Spleen (tissue), 11 donors: Measurements from ENCODE around the gene SKAP2. TPM values are rescaled to one million over a fixed set of nuclear protein-coding genes. Genes with fewer than 3 reads are reported as not detected.

Experiments used
- DNase-seq: peaks from one replicate; pipeline ENCODE4 v3.0.0-alpha.2; 2020
- H3K27ac ChIP-seq, 8 donors: fragments of 200-600 bp; sonication (generic) in 7 of 8; 1 replicate in 4 of 8; 2 replicates in 4 of 8; pipeline versions ENCODE4 v1.5.0 to v1.8.0; 2016 to 2021; ENCODE audit warnings: inconsistent platforms in 4 of 8, mild to moderate bottlenecking in 4 of 8, moderate library complexity in 1 of 8
- H3K27me3 ChIP-seq, 7 donors: fragments of 200-600 bp; sonication (generic) in 6 of 7; replicated peaks in 1 of 7; 1 replicate in 4 of 7; 2 replicates in 3 of 7; pipeline versions ENCODE4 v1.5.0 to v1.8.0; 2016 to 2021; ENCODE audit warnings: inconsistent platforms in 3 of 7, mild to moderate bottlenecking in 1 of 7
- H3K36me3 ChIP-seq, 6 donors: fragments of 200-600 bp; sonication (generic) in 5 of 6; 1 replicate in 4 of 6; 2 replicates in 2 of 6; pipeline versions ENCODE4 v1.5.0 to v1.8.0; 2016 to 2021; ENCODE audit warnings: inconsistent platforms in 2 of 6
- H3K4me1 ChIP-seq, 6 donors: fragments of 200-600 bp; sonication (generic) in 5 of 6; 1 replicate in 3 of 6; 2 replicates in 3 of 6; pipeline versions ENCODE4 v1.5.0 to v1.8.0; 2016 to 2021; ENCODE audit warnings: inconsistent platforms in 3 of 6
- H3K4me3 ChIP-seq, 8 donors: fragments of 200-600 bp; sonication (generic) in 7 of 8; 1 replicate in 4 of 8; 2 replicates in 4 of 8; pipeline versions ENCODE4 v1.5.0 to v1.8.0; 2016 to 2021; ENCODE audit warnings: inconsistent platforms in 4 of 8, mild to moderate bottlenecking in 4 of 8, moderate library complexity in 2 of 8
- H3K9me3 ChIP-seq, 8 donors: fragments of 200-600 bp; sonication (generic) in 7 of 8; 1 replicate in 4 of 8; 2 replicates in 4 of 8; pipeline versions ENCODE4 v1.5.0 to v1.8.0; 2016 to 2021; ENCODE audit warnings: inconsistent platforms in 4 of 8
- POLR2A ChIP-seq, 3 donors: fragments of 450-650 bp; IDR thresholded peaks; one replicate each; pipeline ENCODE4 v1.5.1; 2017; ENCODE audit warnings: antibody characterized with exemption in 3 of 3, mild to moderate bottlenecking in 1 of 3
- POLR2AphosphoS5 ChIP-seq, 3 donors: sonication (generic); formaldehyde crosslinking; IDR thresholded peaks; one replicate each; pipeline ENCODE4 v1.5.1; 2017; ENCODE audit warnings: antibody characterized with exemption in 3 of 3
- WGBS, 5 donors: extraction: QIAGEN DNeasy Blood & Tissue Kit in 3 of 5; methylation state at CpG; one replicate each; pipeline versions ENCODE4 v1.1.5 to v1.1.7; 2013 to 2018; 5-methylcytosine and 5-hydroxymethylcytosine counted together
- intact Hi-C: fragments of 100-400 bp; cut with DNase I; formaldehyde crosslinking; loops from one replicate; pipeline ENCODE4 v1.15.0; 2023; ENCODE audit warnings: low total_unique reads
- polyA plus RNA-seq, 3 donors: library from polyadenylated mRNA; stranded (reverse); fragments of 200-250 nt; gene quantifications; one replicate each; pipeline ENCODE4 v1.2.1, GENCODE V29; 2013
- total RNA-seq, 7 donors: library from RNA; depleted of rRNA in 3 of 7; stranded (reverse); fragments of >200 nt in 3 of 7; fragmentation: NEBNext Ultra II Directional in 4 of 7; extraction: Animal tissue kit (Norgen Biotek cat#: 25700) in 4 of 7; gene quantifications; one replicate each; pipeline versions ENCODE4 v1.1.0 to v1.2.1, GENCODE V29; 2016 to 2021
- TF ChIP-seq, protein P1 (sequence below), 11 experiments: fragments of 200-600 bp in 7 of 11; fragments of 450-650 bp in 4 of 11; sonication (generic) in 4 of 11; IDR thresholded peaks in 8 of 11; conservative IDR thresholded peaks in 3 of 11; 1 replicate in 7 of 11; 2 replicates in 4 of 11; pipeline versions ENCODE4 v1.4.0 to v1.8.0; 2016 to 2021; ENCODE audit warnings: antibody characterized with exemption in 11 of 11, inconsistent platforms in 4 of 11, mild to moderate bottlenecking in 1 of 11
- donor health status: healthy with polysubstance abuse.
- donor health status: DM: no; HTN: no; CAD: no; lungs with moderate emphysema.
- donor health status: DM: no; HTN: no; CAD: no.
- donor health status: Bipolar disorder and iron deficiency.
- donor health status: healthy.
- donor health status: DM: no; HTN: no; CAD: no.
- donor health status: DM: yes; HTN: yes; CAD: no.

SKAP2 gene
- total and polyA plus RNA-seq, 10 donors = 14.8 to 87.2 (median 61.7) TPM

DNA sequence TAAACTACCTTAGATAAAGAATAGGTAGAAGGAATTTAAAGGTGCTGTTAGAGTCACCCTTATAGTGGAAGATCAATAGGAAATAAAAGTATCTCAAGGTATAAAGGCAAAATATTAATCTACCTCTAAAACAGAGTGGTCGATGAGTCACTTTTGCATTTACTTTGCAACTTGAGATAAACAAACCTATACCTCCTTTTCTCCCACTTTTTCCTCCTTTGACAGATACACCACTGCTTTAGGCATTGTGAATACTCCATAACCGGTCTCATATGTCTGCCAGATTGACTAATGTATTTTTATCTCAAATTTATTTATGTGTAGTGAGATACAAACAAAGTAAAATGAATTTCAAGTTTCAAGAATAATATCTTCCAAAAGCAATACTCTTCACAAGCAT lies 193.5 kb downstream of the SKAP2 start:
- no peak overlapping the region for H3K27ac ChIP-seq
- H3K4me3 ChIP-seq = no peak overlapping the region
- intact Hi-C loops = loop anchor here (10.0 kb wide), 1 partner anchor 576 kb away; no protein-coding TSS in a partner anchor
- peaks cover 0 to 16% (median 0%) of the 10 kb centered on the region in 6 donors for H3K36me3 ChIP-seq
- 64 to 91% (median 76%) methylated on average over 2 of the region's 2 CpGs for WGBS, 5 donors
- TF ChIP-seq, protein P1, sequence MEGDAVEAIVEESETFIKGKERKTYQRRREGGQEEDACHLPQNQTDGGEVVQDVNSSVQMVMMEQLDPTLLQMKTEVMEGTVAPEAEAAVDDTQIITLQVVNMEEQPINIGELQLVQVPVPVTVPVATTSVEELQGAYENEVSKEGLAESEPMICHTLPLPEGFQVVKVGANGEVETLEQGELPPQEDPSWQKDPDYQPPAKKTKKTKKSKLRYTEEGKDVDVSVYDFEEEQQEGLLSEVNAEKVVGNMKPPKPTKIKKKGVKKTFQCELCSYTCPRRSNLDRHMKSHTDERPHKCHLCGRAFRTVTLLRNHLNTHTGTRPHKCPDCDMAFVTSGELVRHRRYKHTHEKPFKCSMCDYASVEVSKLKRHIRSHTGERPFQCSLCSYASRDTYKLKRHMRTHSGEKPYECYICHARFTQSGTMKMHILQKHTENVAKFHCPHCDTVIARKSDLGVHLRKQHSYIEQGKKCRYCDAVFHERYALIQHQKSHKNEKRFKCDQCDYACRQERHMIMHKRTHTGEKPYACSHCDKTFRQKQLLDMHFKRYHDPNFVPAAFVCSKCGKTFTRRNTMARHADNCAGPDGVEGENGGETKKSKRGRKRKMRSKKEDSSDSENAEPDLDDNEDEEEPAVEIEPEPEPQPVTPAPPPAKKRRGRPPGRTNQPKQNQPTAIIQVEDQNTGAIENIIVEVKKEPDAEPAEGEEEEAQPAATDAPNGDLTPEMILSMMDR (IDR thresholded peaks at IDR 0.05 in 8 of 11, conservative IDR thresholded peaks at IDR 0.05 in 3 of 11) = no peak
- TF ChIP-seq POLR2A (IDR thresholded peaks at IDR 0.05) (no peak), POLR2AphosphoS5 (IDR thresholded peaks at IDR 0.05) (no peak)
- no peaks in the 10 kb centered on the region for H3K27me3 ChIP-seq
- no peaks in the 10 kb centered on the region for H3K9me3 ChIP-seq
- H3K4me1 ChIP-seq = peaks cover 0 to 42% (median 0%) of the 10 kb centered on the region in 6 donors
- no peak for DNase-seq

DNA sequence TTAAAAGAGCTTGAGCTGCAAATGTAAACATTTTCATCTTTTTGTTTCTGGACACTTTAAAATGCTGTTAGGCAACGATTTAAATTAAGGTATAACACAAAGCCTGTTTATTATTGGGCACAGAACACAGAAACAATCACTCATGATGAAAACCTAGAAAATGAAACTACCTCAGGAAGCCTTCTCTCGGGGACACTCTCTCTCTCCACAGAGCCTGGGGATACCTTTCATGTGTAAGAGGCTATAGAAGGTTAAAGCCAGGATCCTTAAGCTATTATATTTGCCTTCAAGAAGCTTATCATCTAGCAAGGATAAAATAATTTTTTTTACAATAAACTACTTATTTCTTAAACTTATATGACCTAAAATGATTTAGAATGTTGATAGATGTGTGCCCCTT lies 194.1 kb downstream of the SKAP2 start:
- Histone ChIP-seq H3K36me3 (peaks cover 0 to 12% (median 0%) of the 10 kb centered on the region in 6 donors), H3K4me1 (peaks cover 0 to 42% (median 5%) of the 10 kb centered on the region in 6 donors), H3K27me3 (no peaks in the 10 kb centered on the region), H3K4me3 (no peak overlapping the region), H3K27ac (no peak overlapping the region), H3K9me3 (no peaks in the 10 kb centered on the region)
- TF ChIP-seq, protein P1 (IDR thresholded peaks at IDR 0.05 in 8 of 11, conservative IDR thresholded peaks at IDR 0.05 in 3 of 11) = no peak
- TF ChIP-seq POLR2AphosphoS5 (IDR thresholded peaks at IDR 0.05) (no peak), POLR2A (IDR thresholded peaks at IDR 0.05) (no peak)
- DNase-seq = no peak
- 17 to 33% (median 27%) methylated on average over 2 of the region's 2 CpGs for WGBS, 5 donors
- intact Hi-C loops = loop anchor here (10.0 kb wide), 1 partner anchor 575 kb away; no protein-coding TSS in a partner anchor

DNA sequence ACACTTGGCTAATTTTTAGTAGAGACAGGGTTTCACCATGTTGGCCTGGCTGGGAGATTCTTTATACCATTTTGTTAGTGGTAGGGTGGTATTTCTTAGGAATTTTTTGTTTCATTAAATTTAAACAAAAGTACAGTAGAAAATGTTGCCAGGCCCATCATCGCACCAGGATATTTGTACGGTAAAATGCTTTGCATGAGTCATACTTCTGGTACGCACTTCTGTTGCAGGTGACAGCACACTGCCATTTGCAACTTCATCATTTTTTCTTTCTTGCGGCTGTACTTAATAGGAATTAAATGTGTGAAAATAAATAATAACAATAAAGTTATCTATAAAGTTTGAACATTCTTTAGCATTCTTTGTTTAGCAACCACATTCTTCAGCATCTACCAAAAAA lies 195.6 kb downstream of the SKAP2 start:
- TF ChIP-seq POLR2A (IDR thresholded peaks at IDR 0.05) (no peak), POLR2AphosphoS5 (IDR thresholded peaks at IDR 0.05) (no peak)
- TF ChIP-seq, protein P1 (IDR thresholded peaks at IDR 0.05 in 8 of 11, conservative IDR thresholded peaks at IDR 0.05 in 3 of 11) = no peak
- Histone ChIP-seq H3K36me3 (peaks cover 0 to 12% (median 0%) of the 10 kb centered on the region in 6 donors), H3K9me3 (no peaks in the 10 kb centered on the region), H3K4me1 (peaks cover 5 to 36% (median 10%) of the 10 kb centered on the region in 6 donors), H3K27ac (no peak overlapping the region), H3K27me3 (no peaks in the 10 kb centered on the region), H3K4me3 (no peak overlapping the region)
- DNase-seq = no peak
- intact Hi-C loops = loop anchor here (5.0 kb wide), 1 partner anchor 777 kb away; no protein-coding TSS in a partner anchor
- 78 to 90% (median 84%) methylated on average over 4 of the region's 4 CpGs for WGBS, 5 donors

DNA sequence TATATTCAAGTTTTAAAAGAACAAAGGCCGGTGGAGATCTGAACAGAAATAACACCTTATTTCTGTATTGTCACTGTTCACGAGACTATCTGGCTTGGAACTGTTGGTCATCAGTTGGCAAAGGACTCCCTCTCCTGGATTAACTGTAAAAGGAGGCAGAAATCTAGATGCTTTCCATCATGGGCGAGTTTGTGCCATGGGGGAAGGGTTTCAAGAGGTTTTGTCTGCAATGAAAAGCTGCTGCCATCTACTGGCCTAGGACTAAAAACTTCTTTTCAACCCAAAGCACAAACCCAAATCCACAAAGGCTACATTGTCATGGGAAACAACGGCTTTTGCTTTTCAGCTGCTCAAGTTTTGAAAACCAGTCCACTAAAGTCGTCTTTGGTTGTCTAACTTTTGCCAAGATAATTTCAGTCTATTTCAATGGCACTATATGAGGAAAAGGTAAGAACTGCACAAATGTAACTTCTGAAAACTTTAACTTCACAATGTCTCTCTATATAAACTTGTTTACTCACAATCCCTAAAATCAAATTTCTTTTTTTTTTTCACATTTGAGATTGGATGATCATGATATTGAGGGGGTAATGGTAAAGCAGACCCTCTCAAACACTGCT lies 196.8 kb downstream of the SKAP2 start:
- 7 to 12% (median 9%) methylated on average over 5 of the region's 5 CpGs for WGBS, 5 donors
- Histone ChIP-seq H3K9me3 (no peaks in the 10 kb centered on the region), H3K27ac (peak overlapping the region in 1 of 8 donors; percentile 16), H3K4me3 (no peak overlapping the region), H3K4me1 (peaks cover 5 to 34% (median 10%) of the 10 kb centered on the region in 6 donors), H3K36me3 (peaks cover 0 to 12% (median 0%) of the 10 kb centered on the region in 6 donors), H3K27me3 (no peaks in the 10 kb centered on the region)
- DNase-seq = no peak
- intact Hi-C loops = loop anchor here (5.0 kb wide), 1 partner anchor 775 kb away; no protein-coding TSS in a partner anchor
- peak in 1 of 3 donors; percentile 33 for TF ChIP-seq POLR2AphosphoS5 (IDR thresholded peaks at IDR 0.05)
- TF ChIP-seq, protein P1 (IDR thresholded peaks at IDR 0.05 in 8 of 11, conservative IDR thresholded peaks at IDR 0.05 in 3 of 11) = peak; percentile 37 to 89 (median 68)
- TF ChIP-seq POLR2A (IDR thresholded peaks at IDR 0.05) = no peak
